D721Med (cell line): ENCODE results near the gene USP9Y.

Experiments used
- DNase-seq: peaks from one replicate; pipeline ENCODE4 v3.0.0; 2011; ENCODE audit warnings: low spot score; ENCODE audit not compliant: insufficient read length
- FAIRE-seq: peaks from 2 replicates; lab custom pipeline; 2011; peaks lifted over from hg19 to GRCh38; lab: Jason Lieb, UNC
- CTCF ChIP-seq: IDR thresholded peaks from 2 replicates; pipeline ENCODE4 v1.5.1; 2012; ENCODE audit warnings: mild to moderate bottlenecking, control low read depth; ENCODE audit not compliant: insufficient read depth; ENCODE audit errors: missing control alignments

USP9Y gene

GRCh38 chrY:12688337-12688736 is 12.7 kb upstream of the USP9Y start:
- TF ChIP-seq CTCF, result no peak
- FAIRE-seq (no peak), DNase-seq (no peak)

GRCh38 chrY:12700087-12700486 is 944 bp upstream of the USP9Y start:
- no peak for DNase-seq
- no peak for FAIRE-seq
- no peak for TF ChIP-seq CTCF

- FAIRE-seq, result no peak
- no peak for TF ChIP-seq CTCF
- no peak for DNase-seq
Measured at GRCh38 chrY:12702174-12702573, 1.1 kb downstream of the USP9Y start.

- FAIRE-seq (no peak), DNase-seq (no peak)
- TF ChIP-seq CTCF, result no peak
Measured at GRCh38 chrY:12710460-12710859, 9.4 kb downstream of the USP9Y start.

GRCh38 chrY:12715376-12715775 is 14.3 kb downstream of the USP9Y start:
- DNase-seq (no peak), FAIRE-seq (no peak)
- no peak for TF ChIP-seq CTCF

GRCh38 chrY:12729746-12730145 is 28.7 kb downstream of the USP9Y start:
- TF ChIP-seq CTCF, result no peak
- DNase-seq (no peak), FAIRE-seq (no peak)

GRCh38 chrY:12733625-12734024 is 32.6 kb downstream of the USP9Y start:
- no peak for DNase-seq
- TF ChIP-seq CTCF, result no peak
- no peak for FAIRE-seq
